HEK293 (cell line): ENCODE results near the gene MROH2B.

ENCODE experiments used
- GLI4 ChIP-seq: fragments of 450-650 bp; formaldehyde crosslinking; IDR thresholded peaks from 2 replicates; pipeline ENCODE4 v1.5.1; 2016; ENCODE audit warnings: missing biosample characterization, missing genetic modification characterization
- WT1 ChIP-seq: fragments of 450-650 bp; formaldehyde crosslinking; IDR thresholded peaks from 2 replicates; pipeline ENCODE4 v1.5.1; 2016; ENCODE audit warnings: missing biosample characterization, missing genetic modification characterization
- ZNF530 ChIP-seq: fragments of 450-650 bp; formaldehyde crosslinking; IDR thresholded peaks from 2 replicates; pipeline ENCODE4 v1.5.1; 2016; ENCODE audit warnings: low read depth, missing biosample characterization, missing genetic modification characterization
- ZNF768 ChIP-seq: fragments of 450-650 bp; formaldehyde crosslinking; IDR thresholded peaks from 2 replicates; pipeline ENCODE4 v1.5.1; 2018; ENCODE audit warnings: missing biosample characterization, mild to moderate bottlenecking, missing genetic modification characterization
- ZNF777 ChIP-seq: fragments of 450-650 bp; formaldehyde crosslinking; IDR thresholded peaks from 2 replicates; pipeline ENCODE4 v1.5.1; 2017; ENCODE audit warnings: missing biosample characterization, missing genetic modification characterization, borderline replicate concordance
- TF ChIP-seq, protein P1 (sequence below): fragments of 450-650 bp; formaldehyde crosslinking; IDR thresholded peaks from 2 replicates; pipeline ENCODE4 v1.5.1; 2016; ENCODE audit warnings: missing biosample characterization, missing genetic modification characterization
- TF ChIP-seq, protein P2 (sequence below): fragments of 450-650 bp; formaldehyde crosslinking; IDR thresholded peaks from 2 replicates; pipeline ENCODE4 v1.5.1; 2016; ENCODE audit warnings: missing biosample characterization, missing genetic modification characterization

DNA sequence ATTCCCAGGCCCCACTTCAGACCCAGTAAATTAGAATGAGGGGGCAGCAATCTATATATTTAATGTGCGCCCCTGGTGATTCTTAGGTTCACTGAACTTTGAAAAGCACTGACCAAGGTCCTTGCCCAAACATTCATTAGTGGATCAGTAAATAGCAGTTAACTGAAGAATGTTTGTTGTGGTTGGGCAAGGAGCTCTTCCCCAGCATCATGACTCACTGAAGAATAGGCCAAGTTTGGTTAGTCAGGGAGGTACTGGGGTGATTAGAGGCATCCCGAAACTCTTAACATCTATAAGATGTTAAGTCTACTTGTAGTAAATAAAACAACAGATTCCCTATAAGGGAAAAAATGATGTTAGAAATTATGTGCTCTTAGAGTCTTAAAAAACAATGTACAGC, 833 bp upstream of the MROH2B start:
- no peak for TF ChIP-seq ZNF530 (tag by site-specific recombination)
- TF ChIP-seq, protein P1, sequence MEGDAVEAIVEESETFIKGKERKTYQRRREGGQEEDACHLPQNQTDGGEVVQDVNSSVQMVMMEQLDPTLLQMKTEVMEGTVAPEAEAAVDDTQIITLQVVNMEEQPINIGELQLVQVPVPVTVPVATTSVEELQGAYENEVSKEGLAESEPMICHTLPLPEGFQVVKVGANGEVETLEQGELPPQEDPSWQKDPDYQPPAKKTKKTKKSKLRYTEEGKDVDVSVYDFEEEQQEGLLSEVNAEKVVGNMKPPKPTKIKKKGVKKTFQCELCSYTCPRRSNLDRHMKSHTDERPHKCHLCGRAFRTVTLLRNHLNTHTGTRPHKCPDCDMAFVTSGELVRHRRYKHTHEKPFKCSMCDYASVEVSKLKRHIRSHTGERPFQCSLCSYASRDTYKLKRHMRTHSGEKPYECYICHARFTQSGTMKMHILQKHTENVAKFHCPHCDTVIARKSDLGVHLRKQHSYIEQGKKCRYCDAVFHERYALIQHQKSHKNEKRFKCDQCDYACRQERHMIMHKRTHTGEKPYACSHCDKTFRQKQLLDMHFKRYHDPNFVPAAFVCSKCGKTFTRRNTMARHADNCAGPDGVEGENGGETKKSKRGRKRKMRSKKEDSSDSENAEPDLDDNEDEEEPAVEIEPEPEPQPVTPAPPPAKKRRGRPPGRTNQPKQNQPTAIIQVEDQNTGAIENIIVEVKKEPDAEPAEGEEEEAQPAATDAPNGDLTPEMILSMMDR (tag by site-specific recombination), result no peak
- no peak for TF ChIP-seq ZNF768 (tag by site-specific recombination)
- no peak for TF ChIP-seq GLI4 (tag by site-specific recombination)
- TF ChIP-seq, protein P2, sequence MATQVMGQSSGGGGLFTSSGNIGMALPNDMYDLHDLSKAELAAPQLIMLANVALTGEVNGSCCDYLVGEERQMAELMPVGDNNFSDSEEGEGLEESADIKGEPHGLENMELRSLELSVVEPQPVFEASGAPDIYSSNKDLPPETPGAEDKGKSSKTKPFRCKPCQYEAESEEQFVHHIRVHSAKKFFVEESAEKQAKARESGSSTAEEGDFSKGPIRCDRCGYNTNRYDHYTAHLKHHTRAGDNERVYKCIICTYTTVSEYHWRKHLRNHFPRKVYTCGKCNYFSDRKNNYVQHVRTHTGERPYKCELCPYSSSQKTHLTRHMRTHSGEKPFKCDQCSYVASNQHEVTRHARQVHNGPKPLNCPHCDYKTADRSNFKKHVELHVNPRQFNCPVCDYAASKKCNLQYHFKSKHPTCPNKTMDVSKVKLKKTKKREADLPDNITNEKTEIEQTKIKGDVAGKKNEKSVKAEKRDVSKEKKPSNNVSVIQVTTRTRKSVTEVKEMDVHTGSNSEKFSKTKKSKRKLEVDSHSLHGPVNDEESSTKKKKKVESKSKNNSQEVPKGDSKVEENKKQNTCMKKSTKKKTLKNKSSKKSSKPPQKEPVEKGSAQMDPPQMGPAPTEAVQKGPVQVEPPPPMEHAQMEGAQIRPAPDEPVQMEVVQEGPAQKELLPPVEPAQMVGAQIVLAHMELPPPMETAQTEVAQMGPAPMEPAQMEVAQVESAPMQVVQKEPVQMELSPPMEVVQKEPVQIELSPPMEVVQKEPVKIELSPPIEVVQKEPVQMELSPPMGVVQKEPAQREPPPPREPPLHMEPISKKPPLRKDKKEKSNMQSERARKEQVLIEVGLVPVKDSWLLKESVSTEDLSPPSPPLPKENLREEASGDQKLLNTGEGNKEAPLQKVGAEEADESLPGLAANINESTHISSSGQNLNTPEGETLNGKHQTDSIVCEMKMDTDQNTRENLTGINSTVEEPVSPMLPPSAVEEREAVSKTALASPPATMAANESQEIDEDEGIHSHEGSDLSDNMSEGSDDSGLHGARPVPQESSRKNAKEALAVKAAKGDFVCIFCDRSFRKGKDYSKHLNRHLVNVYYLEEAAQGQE (tag by site-specific recombination), result no peak
- no peak for TF ChIP-seq ZNF777 (tag by site-specific recombination)
- no peak for TF ChIP-seq WT1 (tag by site-specific recombination)
